KMS-11 (cell line): Measurements from ENCODE around the gene FER.
"Not testable (repeated sequence)": the region's sequence is repeated elsewhere in the genome, so short reads cannot be mapped to it uniquely, and the experiment has no call there.

ENCODE experiments used
- H2AFZ ChIP-seq: fragments of 200-600 bp; sonication (generic); 2 replicates; pipeline ENCODE4 v1.6.1; 2016; ENCODE audit warnings: antibody characterized with exemption, mixed run types, low read depth
- H3K27ac ChIP-seq: fragments of 200-600 bp; sonication (generic); 2 replicates; pipeline ENCODE4 v1.6.1; 2016; ENCODE audit warnings: mild to moderate bottlenecking, mixed run types
- H3K27me3 ChIP-seq: fragments of 200-600 bp; sonication (generic); 2 replicates; pipeline ENCODE4 v1.6.1; 2017; ENCODE audit warnings: mild to moderate bottlenecking, low read depth, mixed run types, moderate library complexity; ENCODE audit not compliant: insufficient read depth
- H3K36me3 ChIP-seq: fragments of 200-600 bp; sonication (generic); 2 replicates; pipeline ENCODE4 v1.6.1; 2017; ENCODE audit warnings: mild to moderate bottlenecking, mixed run types; ENCODE audit not compliant: insufficient read depth
- H3K4me1 ChIP-seq: fragments of 200-600 bp; sonication (generic); 2 replicates; pipeline ENCODE4 v1.6.1; 2016; ENCODE audit warnings: mild to moderate bottlenecking, low read depth, mixed run types; ENCODE audit not compliant: poor library complexity, severe bottlenecking
- H3K4me2 ChIP-seq: fragments of 200-600 bp; sonication (generic); 2 replicates; pipeline ENCODE4 v1.7.0; 2016; ENCODE audit warnings: mild to moderate bottlenecking, mixed run types
- H3K4me3 ChIP-seq: fragments of 200-600 bp; sonication (generic); IDR thresholded peaks from 2 replicates; pipeline ENCODE4 v1.6.1; 2017; ENCODE audit warnings: low read depth, low read length, mixed read lengths; ENCODE audit not compliant: insufficient read depth
- H3K79me2 ChIP-seq: fragments of 200-600 bp; sonication (generic); 2 replicates; pipeline ENCODE4 v1.6.1; 2016; ENCODE audit warnings: low read depth, mixed run types; ENCODE audit not compliant: insufficient read depth
- H3K9ac ChIP-seq: fragments of 200-600 bp; sonication (generic); 2 replicates; pipeline ENCODE4 v1.6.1; 2016; ENCODE audit warnings: mild to moderate bottlenecking, mixed run types
- H4K20me1 ChIP-seq: fragments of 200-600 bp; sonication (generic); 2 replicates; pipeline ENCODE4 v1.6.1; 2016; ENCODE audit warnings: mild to moderate bottlenecking, mixed run types; ENCODE audit not compliant: insufficient read depth
- TF ChIP-seq, protein P1 (sequence below): fragments of 200-600 bp; sonication (generic); conservative IDR thresholded peaks from 2 replicates; pipeline ENCODE4 v1.6.1; 2017; ENCODE audit warnings: low read depth, mild to moderate bottlenecking, antibody characterized with exemption, low read length, moderate library complexity, mixed read lengths

The FER gene

DNA sequence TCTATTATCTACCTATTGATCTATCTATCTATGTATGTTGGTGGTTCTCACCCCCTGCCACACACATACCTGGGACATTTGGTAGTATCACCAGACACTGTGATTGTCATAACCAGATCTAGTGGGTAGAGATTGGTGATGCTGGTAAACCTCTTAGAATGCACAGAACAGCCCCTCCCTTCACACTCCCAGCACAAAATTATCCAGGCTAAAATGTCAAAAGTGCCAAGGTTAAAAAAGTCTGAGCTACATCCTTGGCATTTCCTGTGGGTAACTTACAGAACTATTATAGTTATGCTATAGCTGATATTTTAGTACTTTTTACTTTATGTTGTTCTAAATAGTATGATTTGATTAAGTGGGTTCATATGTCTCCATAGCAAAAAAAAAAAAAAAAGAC lies 151.0 kb downstream of the FER start:
- Histone ChIP-seq H3K9ac (no peak overlapping the region), H3K79me2 (no peaks in the 10 kb centered on the region), H2AFZ (no peak overlapping the region), H3K4me1 (no peaks in the 10 kb centered on the region), H3K4me2 (no peak overlapping the region), H3K36me3 (no peaks in the 10 kb centered on the region), H3K27ac (no peak overlapping the region), H3K4me3 (no peak overlapping the region), H4K20me1 (no peaks in the 10 kb centered on the region), H3K27me3 (no peaks in the 10 kb centered on the region)
- TF ChIP-seq, protein P1, sequence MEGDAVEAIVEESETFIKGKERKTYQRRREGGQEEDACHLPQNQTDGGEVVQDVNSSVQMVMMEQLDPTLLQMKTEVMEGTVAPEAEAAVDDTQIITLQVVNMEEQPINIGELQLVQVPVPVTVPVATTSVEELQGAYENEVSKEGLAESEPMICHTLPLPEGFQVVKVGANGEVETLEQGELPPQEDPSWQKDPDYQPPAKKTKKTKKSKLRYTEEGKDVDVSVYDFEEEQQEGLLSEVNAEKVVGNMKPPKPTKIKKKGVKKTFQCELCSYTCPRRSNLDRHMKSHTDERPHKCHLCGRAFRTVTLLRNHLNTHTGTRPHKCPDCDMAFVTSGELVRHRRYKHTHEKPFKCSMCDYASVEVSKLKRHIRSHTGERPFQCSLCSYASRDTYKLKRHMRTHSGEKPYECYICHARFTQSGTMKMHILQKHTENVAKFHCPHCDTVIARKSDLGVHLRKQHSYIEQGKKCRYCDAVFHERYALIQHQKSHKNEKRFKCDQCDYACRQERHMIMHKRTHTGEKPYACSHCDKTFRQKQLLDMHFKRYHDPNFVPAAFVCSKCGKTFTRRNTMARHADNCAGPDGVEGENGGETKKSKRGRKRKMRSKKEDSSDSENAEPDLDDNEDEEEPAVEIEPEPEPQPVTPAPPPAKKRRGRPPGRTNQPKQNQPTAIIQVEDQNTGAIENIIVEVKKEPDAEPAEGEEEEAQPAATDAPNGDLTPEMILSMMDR, result no peak

DNA sequence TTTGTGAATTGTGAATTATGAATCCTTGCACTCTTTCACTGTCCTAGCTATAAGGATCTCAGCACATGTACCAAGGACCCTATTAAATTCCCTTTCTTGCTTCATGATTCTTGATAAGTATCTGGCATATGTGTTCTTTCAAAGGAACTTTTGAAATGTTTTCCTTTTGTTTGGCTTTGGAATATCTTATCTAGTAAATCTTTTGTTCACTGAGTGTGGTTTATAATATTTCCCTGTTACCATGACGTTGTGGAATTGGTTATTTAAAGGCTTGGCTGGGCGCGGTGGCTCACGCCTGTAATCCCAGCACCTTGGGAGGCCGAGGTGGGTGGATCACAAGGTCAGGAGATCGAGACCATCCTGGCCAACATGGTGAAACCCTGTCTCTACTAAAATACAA lies 151.5 kb downstream of the FER start:
- H3K27me3 ChIP-seq, H3K36me3 ChIP-seq, H3K27ac ChIP-seq, H3K79me2 ChIP-seq, H2AFZ ChIP-seq, H3K4me1 ChIP-seq, H3K4me2 ChIP-seq, H3K4me3 ChIP-seq, H3K9ac ChIP-seq, H4K20me1 ChIP-seq: not testable (repeated sequence)

- Histone ChIP-seq H3K79me2 (no peaks in the 10 kb centered on the region), H2AFZ (no peak overlapping the region), H3K27ac (no peak overlapping the region), H3K27me3 (no peaks in the 10 kb centered on the region), H4K20me1 (no peaks in the 10 kb centered on the region), H3K36me3 (no peaks in the 10 kb centered on the region), H3K4me3 (no peak overlapping the region), H3K9ac (no peak overlapping the region), H3K4me1 (no peaks in the 10 kb centered on the region), H3K4me2 (no peak overlapping the region)
- TF ChIP-seq, protein P1, result no peak
These were observed 153.0 kb downstream of the FER start for GRCh38 chr5:108900668-108901067.

GRCh38 chr5:108905805-108906204 lies 158.1 kb downstream of the FER start:
- Histone ChIP-seq H3K4me2 (no peak overlapping the region), H4K20me1 (no peaks in the 10 kb centered on the region), H3K27ac (no peak overlapping the region), H3K27me3 (no peaks in the 10 kb centered on the region), H3K36me3 (no peaks in the 10 kb centered on the region), H3K4me1 (no peaks in the 10 kb centered on the region), H3K9ac (no peak overlapping the region), H3K79me2 (no peaks in the 10 kb centered on the region), H2AFZ (no peak overlapping the region), H3K4me3 (no peak overlapping the region)
- TF ChIP-seq, protein P1, result no peak

DNA sequence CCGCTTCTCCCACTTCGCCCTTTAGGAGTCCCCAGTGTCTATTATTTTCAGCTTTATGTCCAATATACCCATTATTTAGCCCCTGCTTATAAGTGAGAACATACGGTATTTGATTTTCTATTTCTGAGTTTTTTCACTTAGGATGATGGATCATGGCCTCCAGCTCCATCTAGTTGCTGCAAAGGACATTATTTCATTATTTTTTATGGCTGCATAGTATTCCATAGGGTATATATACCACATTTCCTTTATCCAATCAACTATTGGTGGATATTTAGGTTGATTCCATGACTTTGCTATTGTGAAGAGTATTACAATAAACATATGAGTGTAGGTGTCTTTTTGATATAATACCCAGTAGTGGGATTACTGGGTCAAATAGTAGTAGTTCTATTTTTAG lies 162.9 kb downstream of the FER start:
- no peaks in the 10 kb centered on the region for H3K36me3 ChIP-seq
- H3K4me3 ChIP-seq, result no peak overlapping the region
- no peak overlapping the region for H3K27ac ChIP-seq
- no peak overlapping the region for H3K9ac ChIP-seq
- H3K4me1 ChIP-seq, result no peaks in the 10 kb centered on the region
- H3K4me2 ChIP-seq, result no peak overlapping the region
- TF ChIP-seq, protein P1, result no peak
- H2AFZ ChIP-seq, result no peak overlapping the region
- H4K20me1 ChIP-seq, result no peaks in the 10 kb centered on the region
- no peaks in the 10 kb centered on the region for H3K27me3 ChIP-seq
- no peaks in the 10 kb centered on the region for H3K79me2 ChIP-seq
